GM19043 (cell line): Measurements from ENCODE around the gene FPR1.
"Not testable (repeated sequence)": the region's sequence is repeated elsewhere in the genome, so short reads cannot be mapped to it uniquely, and the experiment has no call there.

Experiments used
- ATAC-seq: cut with Tn5 transposase; IDR thresholded peaks from one replicate; pipeline ENCODE4 v1.9.1; 2021; ENCODE audit warnings: low read depth; ENCODE audit not compliant: unreplicated experiment

The FPR1 gene

DNA sequence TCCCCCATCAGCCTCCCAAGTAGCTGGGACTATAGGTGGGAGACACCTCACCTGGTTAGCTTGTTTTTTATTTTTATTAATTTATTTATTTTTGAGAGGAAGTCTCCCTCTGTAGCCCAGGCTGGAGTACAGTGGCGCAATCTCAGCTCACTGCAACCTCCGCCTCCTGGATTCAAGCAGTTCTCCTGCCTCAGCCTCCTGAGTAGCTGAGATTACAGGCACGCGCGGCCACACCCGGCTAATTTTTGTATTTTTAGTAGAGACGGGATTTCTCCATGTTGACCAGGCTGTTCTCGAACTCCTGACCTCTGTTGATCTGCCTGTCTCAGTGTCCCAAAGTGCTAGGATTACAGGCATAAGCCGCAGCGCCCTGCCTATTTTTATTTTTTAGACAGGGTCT lies 13.2 kb downstream of the FPR1 start:
- ATAC-seq = not testable (repeated sequence)

GRCh38 chr19:51737924-51738323 lies 13.8 kb downstream of the FPR1 start:
- ATAC-seq = no peak

- ATAC-seq = no peak
These were observed 14.3 kb downstream of the FPR1 start for GRCh38 chr19:51737389-51737788.

DNA sequence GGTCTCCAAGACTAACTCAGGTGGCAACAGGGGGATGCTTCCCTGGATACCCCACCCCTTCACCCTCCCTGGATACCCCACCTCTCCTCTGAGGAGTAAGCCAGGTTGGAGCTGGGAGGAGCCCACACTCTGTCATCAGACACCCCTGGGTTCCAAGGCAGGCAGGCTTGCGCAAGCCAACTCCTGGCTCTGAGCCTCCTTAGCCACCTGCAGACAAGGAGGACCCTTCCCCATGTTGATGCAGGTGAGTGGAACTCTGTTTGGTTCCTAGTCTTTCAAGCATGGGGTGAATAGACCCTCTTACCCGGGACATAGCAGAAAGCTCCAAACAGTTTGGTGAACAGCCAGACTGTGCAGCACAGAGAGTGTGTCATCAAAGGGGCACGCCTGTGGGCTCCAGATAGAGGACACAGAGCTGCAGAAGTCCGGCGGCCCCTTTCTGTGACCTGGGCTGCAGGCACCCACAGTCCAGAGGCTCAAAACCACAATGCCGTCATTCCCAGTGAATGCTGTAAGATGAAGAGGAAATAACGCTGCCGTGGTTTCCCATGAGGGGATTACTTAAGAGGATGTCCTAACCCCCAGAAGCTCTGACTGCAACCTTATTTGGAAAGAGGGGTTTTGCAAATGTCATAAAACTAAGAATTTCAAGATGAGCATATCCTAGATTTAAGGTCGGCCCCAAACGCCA lies 15.8 kb downstream of the FPR1 start:
- no peak for ATAC-seq

- ATAC-seq = no peak
These were observed 17.7 kb downstream of the FPR1 start for GRCh38 chr19:51733742-51734522.

DNA sequence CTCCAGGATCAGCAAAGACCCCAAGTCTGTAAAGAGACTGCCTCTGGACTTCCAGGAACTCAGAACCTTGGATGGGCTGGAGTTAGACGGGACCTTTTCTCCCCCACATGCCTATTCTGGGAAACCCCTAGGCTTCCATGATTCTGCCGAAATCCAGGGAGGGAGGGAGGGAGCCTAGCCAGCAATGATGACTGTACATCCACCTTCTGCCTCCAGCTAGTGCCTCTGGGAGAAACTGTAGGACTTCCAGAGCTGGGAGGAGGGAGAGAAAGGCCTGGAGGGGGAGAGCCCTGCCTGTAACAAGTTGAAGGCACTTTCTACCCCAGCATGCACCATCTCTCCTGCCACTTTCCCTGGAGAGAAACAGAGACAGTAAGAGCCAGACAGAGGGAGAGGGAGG lies 21.9 kb downstream of the FPR1 start:
- ATAC-seq = no peak

DNA sequence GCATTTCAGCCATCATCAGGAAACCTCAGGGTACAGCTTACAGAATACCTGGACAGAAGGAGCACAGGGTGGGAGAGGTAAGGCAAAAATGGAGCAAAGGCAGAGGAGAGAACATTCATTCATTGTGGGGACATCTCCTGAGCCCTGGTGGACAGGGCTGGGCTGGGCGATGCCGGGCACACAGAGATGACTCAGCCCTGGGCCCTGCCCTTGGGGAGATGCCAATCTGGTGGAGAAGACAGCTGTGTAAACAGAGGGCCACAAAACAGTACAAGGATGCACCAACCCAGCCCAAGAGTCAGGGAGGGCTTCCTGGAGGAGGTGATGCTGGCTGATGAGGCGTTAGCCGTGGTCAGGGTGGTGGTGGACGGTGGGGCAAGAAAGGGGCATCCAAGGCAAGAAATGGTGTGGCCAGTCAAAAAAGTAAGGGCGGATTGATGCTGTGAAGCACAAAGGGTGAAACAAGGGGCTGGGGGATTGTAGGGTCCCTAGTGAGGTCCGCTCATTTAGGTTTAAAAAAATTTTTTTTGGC lies 24.3 kb downstream of the FPR1 start:
- ATAC-seq = no peak

- no peak for ATAC-seq
These were observed 25.6 kb downstream of the FPR1 start for GRCh38 chr19:51726049-51726448.

DNA sequence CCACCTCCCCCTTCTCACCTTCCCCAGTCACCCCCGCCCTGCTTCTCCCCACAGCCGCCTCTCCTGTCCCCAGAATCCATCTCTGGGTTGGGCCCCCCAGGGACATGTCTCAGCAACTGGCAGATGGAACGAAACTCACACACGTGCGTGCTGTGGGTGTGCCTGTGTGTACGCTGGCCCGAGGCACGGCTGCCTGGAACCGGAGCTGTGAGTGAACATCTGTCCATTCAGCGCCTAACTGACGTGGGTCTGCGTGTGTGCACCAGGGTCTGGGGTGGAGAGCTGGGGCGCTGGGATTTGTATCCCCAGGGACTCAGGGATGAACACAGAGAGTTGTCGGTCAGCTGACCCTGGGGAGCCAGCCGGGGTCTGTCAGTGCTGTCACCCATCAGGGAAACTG lies 27.1 kb downstream of the FPR1 start:
- ATAC-seq = no peak

DNA sequence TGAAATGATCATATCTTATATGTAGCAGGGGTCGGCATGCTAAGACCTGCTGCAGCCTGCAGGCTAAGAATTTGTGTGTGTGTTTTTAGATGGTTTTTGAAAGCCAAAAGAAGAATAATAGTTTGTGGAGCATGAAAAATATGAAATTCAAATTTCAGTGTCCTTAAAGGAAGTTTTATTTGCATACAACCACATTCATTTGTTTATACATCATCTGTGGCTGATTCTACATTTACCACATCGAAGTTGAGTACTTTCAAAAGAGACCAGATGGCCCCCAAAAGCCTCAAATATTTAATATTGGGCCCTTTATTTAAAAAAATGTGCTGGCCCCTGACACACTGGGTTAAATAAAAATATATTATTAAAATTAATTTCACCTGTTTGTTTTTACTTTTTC lies 29.2 kb downstream of the FPR1 start:
- no peak for ATAC-seq

DNA sequence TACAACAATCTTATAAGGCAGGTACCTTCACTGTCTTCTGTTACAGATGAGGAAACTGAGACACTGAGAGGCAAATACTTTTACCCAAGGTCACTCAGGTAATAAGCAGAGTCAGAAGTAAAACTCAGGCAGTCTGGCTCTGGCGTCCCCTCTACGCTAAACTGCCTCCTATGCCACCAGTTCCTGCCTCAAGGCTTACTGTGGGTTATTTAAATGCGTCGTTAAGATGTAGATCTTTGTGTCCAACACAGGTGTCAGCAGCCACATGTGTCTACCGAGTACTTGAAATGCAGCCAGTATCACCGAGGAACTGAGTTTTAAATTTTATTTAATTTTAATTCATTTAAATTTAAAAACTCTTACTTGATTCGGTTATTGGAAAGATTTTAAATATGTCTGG lies 29.8 kb downstream of the FPR1 start:
- no peak for ATAC-seq

- ATAC-seq = no peak
These were observed 32.3 kb downstream of the FPR1 start for GRCh38 chr19:51719251-51719988.

- ATAC-seq = no peak
These were observed 34.8 kb downstream of the FPR1 start for GRCh38 chr19:51716925-51717324.

GRCh38 chr19:51715850-51716249 lies 35.8 kb downstream of the FPR1 start:
- no peak for ATAC-seq

DNA sequence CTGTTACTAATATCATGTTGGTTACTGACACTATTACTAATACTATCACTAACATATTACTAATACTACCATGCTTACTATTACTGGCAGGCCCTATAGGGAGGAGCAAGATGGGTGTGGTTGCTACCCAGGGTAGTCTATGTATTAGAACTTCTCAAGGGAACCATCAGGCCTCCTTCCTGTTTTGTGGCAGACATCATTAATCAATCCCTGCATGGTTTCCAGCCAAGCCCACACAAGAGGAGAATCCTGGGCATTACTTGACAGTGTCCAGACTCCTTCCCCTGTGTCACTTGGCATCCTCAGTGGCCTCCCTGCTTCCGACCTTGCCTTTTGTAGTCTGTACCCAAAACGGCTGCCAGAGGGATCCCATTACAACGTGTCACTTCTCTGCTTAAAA lies 36.8 kb downstream of the FPR1 start:
- ATAC-seq = no peak

GRCh38 chr19:51713319-51714285 lies 38.1 kb downstream of the FPR1 start:
- no peak for ATAC-seq

DNA sequence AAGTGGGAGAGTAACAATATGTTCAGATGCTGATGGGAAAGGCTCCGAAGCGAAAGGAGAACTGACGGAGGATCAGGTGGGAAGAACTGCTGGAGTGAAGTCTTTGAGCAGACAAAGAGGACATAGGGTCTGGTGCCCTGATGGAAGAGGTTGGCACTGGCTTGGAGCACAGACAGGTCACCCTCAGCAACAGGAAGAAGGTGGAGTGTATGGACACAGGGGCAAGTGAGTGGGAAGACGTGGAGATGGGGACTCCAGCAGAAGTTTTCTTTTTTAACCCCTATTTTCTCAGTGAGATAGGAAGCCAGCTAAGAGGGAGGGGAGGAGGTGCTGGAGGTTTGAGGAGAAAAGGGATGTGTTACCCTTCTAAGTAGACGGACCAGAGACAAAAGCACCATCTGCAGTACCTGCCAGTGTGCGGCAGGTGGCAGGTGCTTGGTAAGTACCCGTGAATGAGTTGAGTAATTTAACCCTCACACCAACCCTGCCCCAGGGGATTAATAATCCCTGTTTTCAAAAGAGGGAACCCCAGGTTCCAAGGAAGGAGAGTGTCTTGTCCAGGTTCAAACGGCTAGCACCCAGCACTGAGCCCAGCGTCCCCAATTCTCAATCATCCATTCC lies 39.1 kb downstream of the FPR1 start:
- no peak for ATAC-seq

GRCh38 chr19:51711702-51712101 lies 40.0 kb downstream of the FPR1 start:
- ATAC-seq = no peak

- ATAC-seq = no peak
These were observed 41.5 kb downstream of the FPR1 start for GRCh38 chr19:51710163-51710562.

DNA sequence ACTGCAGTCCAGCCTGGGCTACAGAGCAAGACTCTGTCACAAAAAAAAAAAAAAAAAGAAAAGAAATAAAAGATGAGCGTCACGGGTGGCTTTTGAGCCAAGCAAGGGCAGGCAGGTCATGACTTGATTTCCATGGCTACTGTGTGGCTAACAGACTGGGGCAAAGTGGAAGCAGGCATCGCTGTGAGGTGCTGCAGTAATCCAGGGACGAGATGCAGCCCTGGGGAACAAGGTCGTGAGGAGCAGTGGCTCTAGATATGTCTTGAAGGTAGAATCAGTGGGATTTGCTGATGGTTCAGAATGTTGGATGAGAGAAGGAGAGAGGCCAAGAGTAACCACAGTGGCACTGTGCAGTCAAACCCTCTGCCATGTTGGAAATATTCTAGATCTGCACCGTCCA lies 42.1 kb downstream of the FPR1 start:
- no peak for ATAC-seq
